Astrocyte (in vitro differentiated cells and primary cell): ENCODE data around the gene MDFIC2. TPM values are rescaled to one million over a fixed set of nuclear protein-coding genes. Genes with fewer than 3 reads are reported as not detected.

Experiments
- DNase-seq: peaks from one replicate; pipeline ENCODE4 v3.0.0-alpha.2; 2010; ENCODE audit warnings: low read depth
- FAIRE-seq: peaks from 2 replicates; lab custom pipeline; 2011; peaks lifted over from hg19 to GRCh38; lab: Jason Lieb, UNC
- H2AFZ ChIP-seq: 2 replicates; pipeline ENCODE4 v1.6.0; 2012; ENCODE audit warnings: low read depth, low read length, inconsistent platforms
- H3K27ac ChIP-seq: 2 replicates; pipeline ENCODE4 v1.5.1; 2011; ENCODE audit warnings: low read depth, low read length, inconsistent platforms
- H3K27me3 ChIP-seq: 2 replicates; pipeline ENCODE4 v1.6.0; 2011; ENCODE audit warnings: low read length, inconsistent platforms; ENCODE audit not compliant: insufficient read depth
- H3K36me3 ChIP-seq: 2 replicates; pipeline ENCODE4 v1.5.1; 2011; ENCODE audit warnings: low read length, inconsistent platforms; ENCODE audit not compliant: insufficient read depth
- H3K4me1 ChIP-seq: 2 replicates; pipeline ENCODE4 v1.5.1; 2011; ENCODE audit warnings: low read length, inconsistent platforms; ENCODE audit not compliant: insufficient read depth
- H3K4me2 ChIP-seq: 2 replicates; pipeline ENCODE4 v1.6.0; 2012; ENCODE audit warnings: low read length, inconsistent platforms
- H3K4me3 ChIP-seq: 2 replicates; pipeline ENCODE4 v1.5.1; 2011; ENCODE audit warnings: low read depth, mild to moderate bottlenecking, low read length, inconsistent platforms; ENCODE audit not compliant: insufficient read depth
- H3K79me2 ChIP-seq: 2 replicates; pipeline ENCODE4 v1.6.0; 2012; ENCODE audit warnings: mild to moderate bottlenecking, low read length, inconsistent platforms; ENCODE audit not compliant: insufficient read depth
- H3K9ac ChIP-seq: 2 replicates; pipeline ENCODE4 v1.6.0; 2012; ENCODE audit warnings: mild to moderate bottlenecking, low read length, inconsistent platforms
- H3K9me3 ChIP-seq: 2 replicates; pipeline ENCODE4 v1.5.1; 2012; ENCODE audit warnings: low read depth, mild to moderate bottlenecking, low read length, inconsistent platforms; ENCODE audit not compliant: insufficient read depth
- H4K20me1 ChIP-seq: 2 replicates; pipeline ENCODE4 v1.6.0; 2012; ENCODE audit warnings: low read length, inconsistent platforms; ENCODE audit not compliant: insufficient read depth
- H3K27ac Mint-ChIP-seq: one replicate; pipeline ENCODE4 v1.8.0; 2021; ENCODE audit warnings: mild to moderate bottlenecking, mixed read lengths; ENCODE audit not compliant: unreplicated experiment
- H3K27me3 Mint-ChIP-seq: one replicate; pipeline ENCODE4 v1.8.0; 2021; ENCODE audit warnings: low read depth, mixed read lengths; ENCODE audit not compliant: unreplicated experiment
- H3K36me3 Mint-ChIP-seq: one replicate; pipeline ENCODE4 v1.8.0; 2021; ENCODE audit warnings: low read depth, mixed read lengths; ENCODE audit not compliant: unreplicated experiment
- H3K4me1 Mint-ChIP-seq: one replicate; pipeline ENCODE4 v1.8.0; 2021; ENCODE audit warnings: low read depth, mixed read lengths; ENCODE audit not compliant: unreplicated experiment
- H3K4me3 Mint-ChIP-seq: one replicate; pipeline ENCODE4 v1.8.0; 2021; ENCODE audit warnings: mild to moderate bottlenecking, moderate library complexity, mixed read lengths; ENCODE audit not compliant: unreplicated experiment
- H3K9me3 Mint-ChIP-seq: one replicate; pipeline ENCODE4 v1.8.0; 2021; ENCODE audit warnings: mild to moderate bottlenecking, mixed read lengths; ENCODE audit not compliant: unreplicated experiment
- EZH2 ChIP-seq: IDR thresholded peaks from 2 replicates; pipeline ENCODE4 v1.6.1; 2012; ENCODE audit warnings: mild to moderate bottlenecking, low read length, inconsistent platforms; ENCODE audit not compliant: insufficient read depth
- total RNA-seq: library from RNA; stranded (reverse); gene quantifications from 2 replicates; pipeline ENCODE4 v1.2.1, GENCODE V29; 2021
- TF ChIP-seq, protein P1 (sequence below): IDR thresholded peaks from 2 replicates; pipeline ENCODE4 v1.5.1; 2011; ENCODE audit warnings: low read depth, mild to moderate bottlenecking, inconsistent platforms, low read length, moderate library complexity; ENCODE audit not compliant: insufficient read depth

The MDFIC2 gene
- total RNA-seq, 1 donor from 2014 or later: not detected

DNA sequence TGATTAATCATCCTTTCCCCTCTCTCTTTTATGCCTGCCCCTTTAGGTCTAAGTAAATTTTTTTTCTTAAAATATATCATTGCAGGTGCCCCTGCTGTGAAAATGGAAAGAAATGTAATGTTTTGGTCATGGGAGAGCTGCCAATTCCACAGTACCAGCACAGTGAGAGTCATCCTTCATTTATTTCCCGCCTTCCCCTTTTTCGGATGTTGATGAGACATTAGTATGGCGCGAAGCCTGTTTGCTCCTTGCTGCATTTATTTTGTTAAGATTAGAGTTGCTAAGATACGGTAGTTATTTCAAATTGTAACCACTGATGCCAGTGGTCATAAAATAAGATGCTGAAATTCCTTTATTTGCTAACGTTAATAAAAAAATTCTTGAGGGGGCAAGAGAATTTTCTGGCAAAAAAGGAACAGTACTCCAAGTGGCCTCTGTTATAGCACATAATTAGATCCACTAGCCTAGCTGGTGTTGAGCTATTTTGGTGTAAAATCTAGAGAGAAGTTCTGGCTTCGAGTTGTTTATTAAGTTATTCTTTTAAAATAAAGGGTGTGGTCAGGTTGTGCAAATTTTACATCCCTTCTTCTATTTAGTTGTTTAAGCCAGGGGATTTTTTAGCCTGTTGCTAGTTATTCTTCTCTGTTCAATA, 62.8 kb downstream of the MDFIC2 start:
- Mint-ChIP-seq H3K27ac (no peak overlapping the region), H3K9me3 (no peaks in the 10 kb centered on the region), H3K27me3 (no peaks in the 10 kb centered on the region), H3K4me3 (no peak overlapping the region), H3K36me3 (no peaks in the 10 kb centered on the region), H3K4me1 (peaks cover 2% of the 10 kb centered on the region)
- H3K36me3 ChIP-seq: no peaks in the 10 kb centered on the region
- FAIRE-seq (no peak), DNase-seq (peak; percentile 73)
- H3K27me3 ChIP-seq: no peaks in the 10 kb centered on the region
- peak overlapping the region; percentile 10 for H3K4me2 ChIP-seq
- no peaks in the 10 kb centered on the region for H4K20me1 ChIP-seq
- H3K79me2 ChIP-seq: no peaks in the 10 kb centered on the region
- TF ChIP-seq, protein P1, sequence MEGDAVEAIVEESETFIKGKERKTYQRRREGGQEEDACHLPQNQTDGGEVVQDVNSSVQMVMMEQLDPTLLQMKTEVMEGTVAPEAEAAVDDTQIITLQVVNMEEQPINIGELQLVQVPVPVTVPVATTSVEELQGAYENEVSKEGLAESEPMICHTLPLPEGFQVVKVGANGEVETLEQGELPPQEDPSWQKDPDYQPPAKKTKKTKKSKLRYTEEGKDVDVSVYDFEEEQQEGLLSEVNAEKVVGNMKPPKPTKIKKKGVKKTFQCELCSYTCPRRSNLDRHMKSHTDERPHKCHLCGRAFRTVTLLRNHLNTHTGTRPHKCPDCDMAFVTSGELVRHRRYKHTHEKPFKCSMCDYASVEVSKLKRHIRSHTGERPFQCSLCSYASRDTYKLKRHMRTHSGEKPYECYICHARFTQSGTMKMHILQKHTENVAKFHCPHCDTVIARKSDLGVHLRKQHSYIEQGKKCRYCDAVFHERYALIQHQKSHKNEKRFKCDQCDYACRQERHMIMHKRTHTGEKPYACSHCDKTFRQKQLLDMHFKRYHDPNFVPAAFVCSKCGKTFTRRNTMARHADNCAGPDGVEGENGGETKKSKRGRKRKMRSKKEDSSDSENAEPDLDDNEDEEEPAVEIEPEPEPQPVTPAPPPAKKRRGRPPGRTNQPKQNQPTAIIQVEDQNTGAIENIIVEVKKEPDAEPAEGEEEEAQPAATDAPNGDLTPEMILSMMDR: no peak
- no peak for TF ChIP-seq EZH2
- no peak overlapping the region for H2AFZ ChIP-seq
- H3K9ac ChIP-seq: no peak overlapping the region
- H3K4me1 ChIP-seq: peaks cover 11% of the 10 kb centered on the region
- no peak overlapping the region for H3K4me3 ChIP-seq
- peak overlapping the region; percentile 29 for H3K27ac ChIP-seq
- no peaks in the 10 kb centered on the region for H3K9me3 ChIP-seq

DNA sequence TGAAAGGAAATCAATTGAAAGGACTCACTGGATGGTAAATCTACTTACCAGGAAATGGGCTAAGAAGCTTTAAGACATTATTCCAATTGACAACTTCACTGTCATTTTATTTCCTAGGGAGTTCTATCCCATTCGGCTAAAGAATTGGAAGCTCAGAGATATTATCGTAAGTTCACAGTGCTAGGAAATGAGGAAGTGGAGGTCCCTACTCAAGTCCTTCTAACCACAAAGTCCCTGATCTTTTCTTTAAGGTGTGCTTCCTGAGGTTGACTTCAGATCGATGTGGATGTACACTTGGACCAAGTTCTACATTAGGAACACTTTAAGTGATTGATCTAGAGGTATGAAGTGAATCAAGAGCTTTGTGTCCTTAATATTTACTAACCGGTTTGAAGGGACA, 63.6 kb downstream of the MDFIC2 start:
- Histone ChIP-seq H3K4me1 (peaks cover 11% of the 10 kb centered on the region), H3K9me3 (no peaks in the 10 kb centered on the region), H4K20me1 (no peaks in the 10 kb centered on the region), H3K9ac (no peak overlapping the region), H2AFZ (no peak overlapping the region), H3K4me2 (peak overlapping the region; percentile 10), H3K36me3 (no peaks in the 10 kb centered on the region), H3K79me2 (no peaks in the 10 kb centered on the region), H3K27me3 (no peaks in the 10 kb centered on the region), H3K4me3 (no peak overlapping the region), H3K27ac (peak overlapping the region; percentile 57)
- Mint-ChIP-seq H3K27ac (no peak overlapping the region), H3K36me3 (no peaks in the 10 kb centered on the region), H3K9me3 (no peaks in the 10 kb centered on the region), H3K27me3 (no peaks in the 10 kb centered on the region), H3K4me3 (no peak overlapping the region), H3K4me1 (peaks cover 2% of the 10 kb centered on the region)
- DNase-seq (no peak), FAIRE-seq (no peak)
- no peak for TF ChIP-seq EZH2
- TF ChIP-seq, protein P1: no peak

DNA sequence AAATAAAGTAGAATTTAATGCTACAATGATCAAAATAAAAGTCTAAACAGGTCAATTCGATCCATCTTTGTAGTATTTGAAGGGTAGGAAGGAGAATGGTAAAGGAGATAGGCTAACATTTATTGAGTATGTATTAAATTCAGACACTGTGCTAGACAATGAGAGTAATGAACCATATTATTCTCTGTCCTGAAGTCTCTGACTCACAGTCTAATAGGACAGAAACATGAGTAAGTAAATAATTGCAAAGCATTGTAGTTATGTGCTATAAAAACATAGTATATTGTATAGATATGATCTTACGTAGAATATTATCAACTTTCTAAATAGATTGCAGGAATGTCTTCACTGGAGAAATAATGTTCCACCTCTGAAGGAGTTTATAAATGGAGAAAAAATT, 64.5 kb downstream of the MDFIC2 start:
- Mint-ChIP-seq H3K9me3 (no peaks in the 10 kb centered on the region), H3K27ac (no peak overlapping the region), H3K4me1 (peaks cover 2% of the 10 kb centered on the region), H3K27me3 (no peaks in the 10 kb centered on the region), H3K36me3 (no peaks in the 10 kb centered on the region), H3K4me3 (no peak overlapping the region)
- no peaks in the 10 kb centered on the region for H3K79me2 ChIP-seq
- no peak overlapping the region for H2AFZ ChIP-seq
- peak overlapping the region; percentile 57 for H3K27ac ChIP-seq
- H3K4me3 ChIP-seq: no peak overlapping the region
- no peak for FAIRE-seq
- no peaks in the 10 kb centered on the region for H4K20me1 ChIP-seq
- no peaks in the 10 kb centered on the region for H3K9me3 ChIP-seq
- H3K9ac ChIP-seq: no peak overlapping the region
- H3K4me1 ChIP-seq: peaks cover 11% of the 10 kb centered on the region
- H3K4me2 ChIP-seq: peak overlapping the region; percentile 32
- H3K36me3 ChIP-seq: no peaks in the 10 kb centered on the region
- H3K27me3 ChIP-seq: no peaks in the 10 kb centered on the region
- no peak for TF ChIP-seq EZH2
- TF ChIP-seq, protein P1: no peak
- DNase-seq: peak; percentile 1
